GM20000 (cell line): ENCODE results near the gene KLHL3.

Experiments
- DNase-seq: peaks from one replicate; pipeline ENCODE4 v3.0.0; 2012; ENCODE audit warnings: low spot score
- CTCF ChIP-seq: IDR thresholded peaks from 2 replicates; pipeline ENCODE4 v1.5.1; 2012; ENCODE audit warnings: mild to moderate bottlenecking, control low read depth; ENCODE audit errors: extremely low read depth, missing control alignments

Gene KLHL3

GRCh38 chr5:137668637-137669036 is 67.3 kb downstream of the KLHL3 start:
- no peak for TF ChIP-seq CTCF
- no peak for DNase-seq

GRCh38 chr5:137667341-137667740 is 68.5 kb downstream of the KLHL3 start:
- DNase-seq, result no peak
- TF ChIP-seq CTCF, result no peak

DNA sequence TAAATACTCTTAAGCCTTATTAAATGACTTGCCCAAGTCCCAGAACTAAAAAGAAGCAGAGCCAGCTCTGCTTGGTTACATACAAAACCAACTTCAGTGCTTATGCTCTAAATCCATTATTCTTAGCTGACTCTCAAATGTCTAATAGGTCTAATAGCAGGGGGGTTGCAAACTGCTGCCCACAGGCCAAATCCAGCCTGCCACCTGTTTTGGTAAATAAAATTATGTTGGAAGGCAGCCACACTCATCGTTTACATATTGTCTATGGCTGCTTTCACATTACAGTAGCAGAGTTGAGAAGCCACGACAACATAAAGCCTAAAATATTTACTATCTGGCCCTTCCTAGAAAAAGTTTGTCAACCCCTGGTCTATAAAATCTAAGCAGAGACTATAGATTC is 69.0 kb downstream of the KLHL3 start:
- TF ChIP-seq CTCF, result no peak
- DNase-seq, result no peak

- no peak for DNase-seq
- TF ChIP-seq CTCF, result no peak
These were observed 69.4 kb downstream of the KLHL3 start for GRCh38 chr5:137666461-137666850.

GRCh38 chr5:137665678-137666460 is 70.0 kb downstream of the KLHL3 start:
- peak; percentile 58 for DNase-seq
- no peak for TF ChIP-seq CTCF

DNA sequence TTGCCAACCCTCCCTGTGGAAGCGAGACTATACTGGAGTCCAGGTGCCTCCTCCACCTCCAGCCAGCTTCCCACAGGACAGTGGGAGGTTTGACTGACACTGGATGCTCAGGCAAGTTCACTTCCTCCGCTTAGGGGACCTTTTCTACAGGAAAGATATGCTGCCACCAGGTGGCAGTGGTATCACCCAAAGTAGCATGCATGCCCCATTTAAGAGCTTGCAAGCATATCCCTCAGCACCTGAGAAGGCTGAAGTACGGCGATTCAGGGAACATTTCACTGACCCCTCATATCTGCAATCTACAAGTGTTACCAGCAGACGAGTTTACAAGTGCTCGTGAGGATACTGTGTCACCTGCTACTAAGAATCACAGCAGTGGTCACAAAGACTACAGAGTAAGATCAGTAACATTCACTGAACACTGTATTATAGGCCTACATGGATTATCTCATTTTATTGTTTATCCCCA is 75.5 kb downstream of the KLHL3 start:
- TF ChIP-seq CTCF, result peak; percentile 80
- peak; percentile 68 for DNase-seq

- no peak for TF ChIP-seq CTCF
These were observed 76.7 kb downstream of the KLHL3 start for GRCh38 chr5:137659209-137659608.

More at GRCh38 chr5:137659209-137659608, 76.7 kb downstream of the KLHL3 start:
- DNase-seq, result no peak
